Measurements from ENCODE around the gene STK32C. TPM values are rescaled to one million over a fixed set of nuclear protein-coding genes. Genes with fewer than 3 reads are reported as not detected.

STK32C gene
- total and polyA plus RNA-seq, 2 donors (not counting 1 experiment from before 2014, with no cell fraction given), result 9.9 to 16.8 TPM

GRCh38 chr10:132332433-132332754, 24.6 kb upstream of the STK32C start:
- WGBS (ENCODE audit: insufficient coverage), result 4% methylated on average over 15 of the region's 16 CpGs
- intact Hi-C loops (cut with micrococcal nuclease), result loop anchor here (1.0 to 5.0 kb wide), 7 partner anchors 24 to 930 kb away; partner anchors contain the start of genes INPP5A and PWWP2B
- Histone ChIP-seq H3K36me3 (replicated peaks in 1 of 2; ENCODE audit: control extremely low read depth in 1 of 2, control insufficient read depth in 1 of 2, extremely low read depth in 1 of 2, insufficient read depth in 2 of 2, low read length in 1 of 2) (peaks cover 0 to 2% of the 10 kb centered on the region in 2 experiments), H3K9ac (ENCODE audit: low read length) (peak overlapping the region; percentile 79), H2AFZ (ENCODE audit: insufficient read depth, low read depth, low read length, poor library complexity, severe bottlenecking) (peak overlapping the region; percentile 81), H3K27ac (ENCODE audit: low read length in 2 of 2) (peak overlapping the region; percentile 93 to 96), H3K4me1 (ENCODE audit: control insufficient read depth in 2 of 2, insufficient read depth in 2 of 2, low read length in 2 of 2) (peaks cover 50 to 66% of the 10 kb centered on the region in 2 donors), H3K79me2 (ENCODE audit: control insufficient read depth, insufficient read depth, low read length) (peaks cover 37% of the 10 kb centered on the region), H3K4me3 (ENCODE audit: control extremely low read depth in 1 of 5, extremely low read depth in 1 of 5, insufficient read depth in 1 of 5, low read depth in 2 of 5, low read length in 4 of 5) (peak overlapping the region; percentile 65 to 94 (median 88)), H4K20me1 (ENCODE audit: control insufficient read depth, insufficient read depth, low read length, poor library complexity, severe bottlenecking) (peaks cover 15% of the 10 kb centered on the region), H3K4me2 (replicated peaks; ENCODE audit: low read depth, low read length, poor library complexity, severe bottlenecking) (peak overlapping the region; percentile 75), H3K9me3 (ENCODE audit: control extremely low read depth in 1 of 3, control insufficient read depth in 2 of 3, insufficient read depth in 1 of 3, low read length in 2 of 3) (peaks cover 0 to 5% (median 0%) of the 10 kb centered on the region in 3 donors), H3K27me3 (replicated peaks in 1 of 4; ENCODE audit: control extremely low read depth in 1 of 4, control insufficient read depth in 3 of 4, insufficient read depth in 4 of 4, low read length in 3 of 4) (no peaks in the 10 kb centered on the region)
- ATAC-seq (ENCODE audit: low read depth) (peak; percentile 59), DNase-seq (peak; percentile 92)
- Mint-ChIP-seq H3K9me3 (ENCODE audit: insufficient read depth) (no peaks in the 10 kb centered on the region), H3K27me3 (no peaks in the 10 kb centered on the region), H3K4me1 (peaks cover 77% of the 10 kb centered on the region), H3K27ac (peak overlapping the region; percentile 99), H3K4me3 (peak overlapping the region; percentile 83)
- CTCF ChIA-PET, result no interaction called here
- POLR2A ChIA-PET, result interaction anchor here (1.1 kb wide), 1 partner anchor 25 kb away, joined by 3 read pairs; the partner anchor contains the start of gene STK32C
- TF ChIP-seq CTCF (IDR thresholded peaks at IDR 0.05) (no peak), EZH2 (IDR thresholded peaks at IDR 0.05; ENCODE audit: borderline replicate concordance, insufficient read depth, low read depth, low read length, poor library complexity, severe bottlenecking) (no peak)

All from B cell (primary cell).